NT2/D1 (cell line): ENCODE data around the gene INPP4B.

Source experiments
- DNase-seq: peaks from one replicate; pipeline ENCODE4 v3.0.0-alpha.2; 2011; ENCODE audit warnings: low read depth, low spot score
- H3K27me3 ChIP-seq: 2 replicates; pipeline ENCODE4 v1.6.0; 2011; ENCODE audit warnings: mild to moderate bottlenecking; ENCODE audit not compliant: insufficient read length, insufficient read depth
- H3K36me3 ChIP-seq: 2 replicates; pipeline ENCODE4 v1.6.1; 2011; ENCODE audit warnings: mild to moderate bottlenecking, low read length, mixed read lengths; ENCODE audit not compliant: insufficient read depth, insufficient read length
- H3K4me1 ChIP-seq: 2 replicates; pipeline ENCODE4 v1.5.1; 2011; ENCODE audit not compliant: insufficient read depth, insufficient read length
- H3K4me3 ChIP-seq: 2 replicates; pipeline ENCODE4 v1.5.1; 2011; ENCODE audit warnings: low read depth; ENCODE audit not compliant: insufficient read length
- H3K9ac ChIP-seq: 2 replicates; pipeline ENCODE4 v1.6.0; 2011; ENCODE audit warnings: low read depth; ENCODE audit not compliant: insufficient read length
- H3K9me3 ChIP-seq: 2 replicates; pipeline ENCODE4 v1.5.1; 2011; ENCODE audit warnings: mild to moderate bottlenecking, low read length; ENCODE audit not compliant: insufficient read depth
- SUZ12 ChIP-seq: IDR thresholded peaks from 2 replicates; pipeline ENCODE4 v1.6.1; 2011; ENCODE audit not compliant: insufficient read length, insufficient read depth; ENCODE audit errors: extremely low read depth
- YY1 ChIP-seq: IDR thresholded peaks from 2 replicates; pipeline ENCODE4 v1.6.1; 2011; ENCODE audit not compliant: insufficient read length, insufficient read depth
- ZNF274 ChIP-seq: IDR thresholded peaks from 2 replicates; pipeline ENCODE4 v1.6.1; 2011; ENCODE audit warnings: mild to moderate bottlenecking, low read depth, low read length

Gene INPP4B

GRCh38 chr4:142728233-142728632 is 117.9 kb downstream of the INPP4B start:
- H3K9ac ChIP-seq = no peak overlapping the region
- no peaks in the 10 kb centered on the region for H3K9me3 ChIP-seq
- H3K4me1 ChIP-seq = no peaks in the 10 kb centered on the region
- TF ChIP-seq YY1 (no peak), ZNF274 (no peak), SUZ12 (no peak)
- no peaks in the 10 kb centered on the region for H3K36me3 ChIP-seq
- DNase-seq = no peak
- no peaks in the 10 kb centered on the region for H3K27me3 ChIP-seq
- H3K4me3 ChIP-seq = no peak overlapping the region

GRCh38 chr4:142727149-142727548 is 119.0 kb downstream of the INPP4B start:
- Histone ChIP-seq H3K36me3 (no peaks in the 10 kb centered on the region), H3K9ac (no peak overlapping the region), H3K4me3 (no peak overlapping the region), H3K27me3 (no peaks in the 10 kb centered on the region), H3K4me1 (no peaks in the 10 kb centered on the region), H3K9me3 (no peaks in the 10 kb centered on the region)
- no peak for TF ChIP-seq ZNF274
- no peak for TF ChIP-seq SUZ12
- TF ChIP-seq YY1 = no peak
- no peak for DNase-seq

- Histone ChIP-seq H3K4me3 (no peak overlapping the region), H3K9ac (no peak overlapping the region), H3K27me3 (no peaks in the 10 kb centered on the region), H3K36me3 (no peaks in the 10 kb centered on the region), H3K9me3 (no peaks in the 10 kb centered on the region), H3K4me1 (no peaks in the 10 kb centered on the region)
- TF ChIP-seq YY1 (no peak), ZNF274 (no peak), SUZ12 (no peak)
- DNase-seq = no peak
Measured at GRCh38 chr4:142725886-142726285, 120.2 kb downstream of the INPP4B start.

- TF ChIP-seq YY1 = no peak
- no peak for TF ChIP-seq ZNF274
- no peak for TF ChIP-seq SUZ12
- no peak overlapping the region for H3K4me3 ChIP-seq
- no peak for DNase-seq
Measured at GRCh38 chr4:142721187-142721586, 124.9 kb downstream of the INPP4B start.

GRCh38 chr4:142719854-142720541 is 126.1 kb downstream of the INPP4B start:
- Histone ChIP-seq H3K9ac (no peak overlapping the region), H3K27me3 (peaks cover 16% of the 10 kb centered on the region)
- TF ChIP-seq YY1 (no peak), SUZ12 (no peak), ZNF274 (no peak)

More at GRCh38 chr4:142721187-142721586, 124.9 kb downstream of the INPP4B start:
- Histone ChIP-seq H3K9me3 (no peaks in the 10 kb centered on the region), H3K4me1 (no peaks in the 10 kb centered on the region), H3K27me3 (peaks cover 6% of the 10 kb centered on the region), H3K9ac (no peak overlapping the region), H3K36me3 (no peaks in the 10 kb centered on the region)

GRCh38 chr4:142718981-142719380 is 127.1 kb downstream of the INPP4B start:
- no peaks in the 10 kb centered on the region for H3K9me3 ChIP-seq
- TF ChIP-seq SUZ12 (no peak), YY1 (no peak), ZNF274 (no peak)
- H3K9ac ChIP-seq = no peak overlapping the region
- peaks cover 18% of the 10 kb centered on the region for H3K27me3 ChIP-seq
- H3K36me3 ChIP-seq = no peaks in the 10 kb centered on the region
- H3K4me1 ChIP-seq = no peaks in the 10 kb centered on the region
- DNase-seq = no peak
- no peak overlapping the region for H3K4me3 ChIP-seq

More at GRCh38 chr4:142719854-142720541, 126.1 kb downstream of the INPP4B start:
- no peak for DNase-seq
- Histone ChIP-seq H3K4me1 (no peaks in the 10 kb centered on the region), H3K36me3 (no peaks in the 10 kb centered on the region), H3K4me3 (no peak overlapping the region), H3K9me3 (no peaks in the 10 kb centered on the region)

- H3K4me3 ChIP-seq = no peak overlapping the region
- no peak for DNase-seq
- H3K36me3 ChIP-seq = no peaks in the 10 kb centered on the region
- no peak for TF ChIP-seq YY1
- TF ChIP-seq ZNF274 = no peak
- no peak for TF ChIP-seq SUZ12
- no peaks in the 10 kb centered on the region for H3K4me1 ChIP-seq
- peaks cover 24% of the 10 kb centered on the region for H3K27me3 ChIP-seq
- no peak overlapping the region for H3K9ac ChIP-seq
- no peaks in the 10 kb centered on the region for H3K9me3 ChIP-seq
Measured at GRCh38 chr4:142715727-142716126, 130.4 kb downstream of the INPP4B start.
